ENCODE results near the gene TPH1. TPM values are rescaled to one million over a fixed set of nuclear protein-coding genes. Genes with fewer than 3 reads are reported as not detected.

TPH1 gene
- total and polyA plus RNA-seq, 2 of the 8 experiments (the other 6 are each of a cell fraction or from before 2014, with no cell fraction given): 0.09 to 0.22 TPM

GRCh38 chr11:18054511-18055103 lies 8.5 kb upstream of the TPH1 start (continued):
- TF ChIP-seq EZH2 (IDR thresholded peaks at IDR 0.05; ENCODE audit: low read depth, low read length, severe bottlenecking) (no peak), ASH2L (IDR thresholded peaks at IDR 0.05; ENCODE audit: low read length) (no peak), GABPA (IDR thresholded peaks at IDR 0.05; ENCODE audit: borderline replicate concordance, insufficient read depth, low read length) (no peak), SP2 (IDR thresholded peaks at IDR 0.05; ENCODE audit: low read length) (no peak), MAFK (IDR thresholded peaks at IDR 0.05; ENCODE audit: low read depth, low read length) (no peak), RXRA (IDR thresholded peaks at IDR 0.05; ENCODE audit: insufficient read depth, low read depth, low read length) (no peak), EP300 (IDR thresholded peaks at IDR 0.05; ENCODE audit: borderline replicate concordance in 1 of 2, low read depth in 2 of 2, low read length in 2 of 2) (no peak)
